Right lung (tissue), 10 donors: ENCODE results near the gene MVK. TPM values are rescaled to one million over a fixed set of nuclear protein-coding genes. Genes with fewer than 3 reads are reported as not detected.

Experiments used
- DNase-seq, 2 donors: peaks; one replicate each; pipeline ENCODE4 v3.0.0-alpha.2; 2013
- long read RNA-seq, 8 donors: transcript quantifications; one replicate each; lab custom pipeline, GENCODE V29; 2026
- polyA plus RNA-seq, 5 donors: library from polyadenylated mRNA; unstranded; fragments of 120-200 nt; gene quantifications; one replicate each; pipeline versions ENCODE4 v1.2.1 to v1.2.3, GENCODE V29; 2013; ENCODE audit warnings: inconsistent platforms in 1 of 5, low replicate concordance in 1 of 5; ENCODE audit not compliant: insufficient read length in 5 of 5, insufficient read depth in 1 of 5

Gene MVK
- polyA plus RNA-seq = 10 to 100 TPM; 12.3 to 22.3 (median 18.1) TPM
- long read RNA-seq, donor 1, transcript MVK-201 (11 exons, 1,956 nt) = major isoform, 6 of 6 reads
- long read RNA-seq, donor 1, partial matches to known transcripts = 0 of 6 reads
- long read RNA-seq, donor 1, other reads (novel, unspliced or antisense) = 0 of 6 reads
- long read RNA-seq, donor 2, full-length matches to known transcripts = 4 of 4 reads
- long read RNA-seq, donor 2, partial matches to known transcripts = 0 of 4 reads
- long read RNA-seq, donor 2, other reads (novel, unspliced or antisense) = 0 of 4 reads
- long read RNA-seq, donor 3, full-length matches to known transcripts = 7 of 7 reads
- long read RNA-seq, donor 3, partial matches to known transcripts = 0 of 7 reads
- long read RNA-seq, donor 3, other reads (novel, unspliced or antisense) = 0 of 7 reads
- long read RNA-seq, donor 4, partial matches to known transcripts = 0 of 2 reads
- long read RNA-seq, donor 4, other reads (novel, unspliced or antisense) = 0 of 2 reads
- long read RNA-seq, donor 5, transcript MVK-201 (11 exons, 1,956 nt) = major isoform, 5 of 7 reads
- long read RNA-seq, donor 5, partial matches to known transcripts = 0 of 7 reads
- long read RNA-seq, donor 5, other reads (novel, unspliced or antisense) = 0 of 7 reads
- long read RNA-seq, donor 6, partial matches to known transcripts = 0 of 4 reads
- long read RNA-seq, donor 6, other reads (novel, unspliced or antisense) = 0 of 4 reads
- long read RNA-seq, donor 7, full-length matches to known transcripts = 11 of 11 reads
- long read RNA-seq, donor 7, partial matches to known transcripts = 0 of 11 reads
- long read RNA-seq, donor 7, other reads (novel, unspliced or antisense) = 0 of 11 reads
- long read RNA-seq, donor 8, partial matches to known transcripts = 0 of 2 reads
- long read RNA-seq, donor 8, other reads (novel, unspliced or antisense) = 0 of 2 reads

DNA sequence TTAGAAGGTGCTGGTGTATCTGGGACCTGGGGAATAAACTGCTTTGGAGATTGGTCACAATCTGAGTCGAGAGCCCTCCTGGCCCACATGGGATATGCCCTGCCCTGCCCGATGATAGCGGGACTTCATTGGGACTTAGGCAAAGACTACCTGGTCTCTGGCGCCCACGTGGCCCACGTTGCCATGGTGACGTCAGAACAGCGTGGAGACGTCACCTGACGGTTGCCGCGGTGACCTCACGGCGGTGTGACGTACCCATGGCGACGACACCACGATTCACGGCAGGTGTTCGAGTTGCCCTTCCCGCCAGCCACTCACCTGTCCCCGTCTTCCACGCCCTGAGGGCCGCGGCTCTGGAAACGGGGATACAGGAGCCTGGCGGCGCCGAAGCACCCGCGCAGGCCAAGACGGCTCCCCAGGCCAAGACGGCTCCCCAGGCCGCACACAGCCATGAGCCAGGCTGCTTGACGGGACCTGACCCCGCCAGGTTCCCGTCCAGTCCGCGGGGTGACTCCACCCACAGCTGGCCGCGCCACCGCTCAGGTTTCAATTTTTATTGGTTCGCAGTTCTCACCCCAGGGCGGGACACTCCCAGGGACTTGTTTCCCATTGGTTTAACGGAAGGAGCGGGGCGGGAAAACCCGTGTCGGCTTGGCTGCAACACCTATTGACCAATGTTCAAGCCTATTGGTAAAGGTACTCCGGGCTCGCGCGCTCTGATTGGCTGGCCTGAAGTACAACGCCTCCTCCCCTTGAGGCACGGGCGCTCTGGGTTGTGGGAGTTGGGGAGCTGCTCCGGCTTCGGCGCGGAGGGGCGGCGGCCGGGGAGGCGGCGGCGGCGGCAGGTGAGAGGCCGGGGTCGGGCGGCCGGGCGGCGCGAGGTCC is at the start of gene MVK, which contains the start of gene MMAB:
Gene MVK (plus strand): TSS at position 766 of the 885 bp plus-strand sequence. CDS start 1,029 bp downstream, outside the sequence.
Gene MMAB (minus strand): TSS at position 476 of the 885 bp plus-strand sequence. CDS start 24 bp downstream, at position 452.
- DNase-seq = peak; percentile 96 to 98

GRCh38 chr12:109524466-109525278 is 48.9 kb upstream of the MVK start:
- DNase-seq = no peak

DNA sequence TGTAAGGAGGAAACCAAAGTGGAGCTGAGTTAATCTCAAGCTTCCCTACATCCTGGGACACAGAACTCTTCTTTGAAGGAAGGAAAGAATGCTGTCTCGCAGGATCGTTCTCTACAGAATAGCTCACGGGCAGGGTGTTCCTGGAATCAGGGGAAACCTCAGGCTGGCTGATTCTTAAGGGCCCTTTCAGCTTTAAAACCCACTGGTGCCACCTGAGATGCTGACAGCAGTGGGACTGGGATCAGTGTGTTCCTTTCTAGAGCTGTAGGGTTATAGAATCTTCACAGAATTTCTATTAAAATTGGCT is 48.4 kb upstream of the MVK start:
- no peak for DNase-seq

GRCh38 chr12:109527489-109528123 is 46.0 kb upstream of the MVK start:
- DNase-seq = no peak

DNA sequence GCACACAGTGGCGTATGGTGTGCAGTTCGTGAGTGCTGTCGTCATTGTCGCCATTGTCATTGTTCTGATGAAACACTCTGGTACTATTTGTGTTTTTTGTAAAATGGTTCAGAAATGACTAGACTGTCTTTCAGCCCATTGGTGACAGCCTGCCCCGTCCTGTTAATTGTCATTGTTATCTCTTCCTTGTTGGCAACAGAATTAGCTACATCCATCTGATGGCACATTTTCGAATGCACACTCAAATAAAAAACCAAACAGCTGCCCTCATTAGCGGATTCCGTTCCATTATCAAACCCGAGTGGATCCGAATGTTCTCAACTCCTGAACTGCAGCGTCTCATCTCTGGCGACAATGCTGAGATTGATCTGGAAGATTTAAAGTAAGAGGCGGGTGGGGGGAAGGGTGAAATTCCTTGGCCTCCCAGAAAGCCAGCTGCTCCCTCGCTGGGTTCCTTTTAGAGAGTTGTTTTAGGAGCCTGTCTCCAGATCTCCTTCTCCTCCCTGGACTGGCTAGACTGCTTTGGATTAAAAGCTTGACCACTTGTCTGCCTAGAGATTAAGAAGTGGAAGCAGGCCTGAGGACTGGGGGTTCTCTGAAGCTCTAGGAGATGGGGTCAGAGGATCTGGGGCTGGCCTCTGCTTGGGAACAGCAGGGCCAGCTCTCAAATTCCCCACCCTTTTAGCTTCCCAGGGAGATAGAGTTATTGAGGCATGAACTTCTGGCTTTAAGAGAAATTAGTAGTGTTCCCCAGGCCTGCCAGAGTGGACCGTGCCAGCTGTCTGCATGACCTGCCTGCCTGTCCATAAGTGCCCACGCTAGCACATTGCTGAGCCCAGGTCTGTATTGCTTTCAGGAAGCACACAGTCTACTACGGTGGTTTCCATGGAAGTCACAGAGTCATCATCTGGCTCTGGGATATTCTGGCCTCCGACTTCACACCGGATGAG is 43.6 kb upstream of the MVK start:
- no peak for DNase-seq

DNA sequence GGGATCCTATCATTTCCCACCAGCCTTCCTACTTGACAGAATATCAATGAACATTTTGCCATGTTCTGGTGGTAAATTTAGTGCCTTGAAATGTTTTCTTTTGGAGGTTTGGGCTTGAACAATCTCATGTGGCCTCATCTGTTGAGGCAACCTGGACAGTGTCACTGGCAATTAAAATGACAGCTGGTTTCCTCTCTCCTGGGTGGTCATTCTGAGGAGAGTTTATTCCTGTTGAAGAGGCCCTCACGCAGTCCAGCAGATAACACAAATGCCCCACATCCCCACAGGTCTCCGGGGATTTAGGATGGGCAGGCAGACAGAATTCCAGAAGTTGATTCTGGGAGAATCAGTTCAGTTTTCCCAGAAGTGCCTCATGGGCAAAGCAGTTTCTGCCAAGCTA is 42.2 kb upstream of the MVK start:
- no peak for DNase-seq

DNA sequence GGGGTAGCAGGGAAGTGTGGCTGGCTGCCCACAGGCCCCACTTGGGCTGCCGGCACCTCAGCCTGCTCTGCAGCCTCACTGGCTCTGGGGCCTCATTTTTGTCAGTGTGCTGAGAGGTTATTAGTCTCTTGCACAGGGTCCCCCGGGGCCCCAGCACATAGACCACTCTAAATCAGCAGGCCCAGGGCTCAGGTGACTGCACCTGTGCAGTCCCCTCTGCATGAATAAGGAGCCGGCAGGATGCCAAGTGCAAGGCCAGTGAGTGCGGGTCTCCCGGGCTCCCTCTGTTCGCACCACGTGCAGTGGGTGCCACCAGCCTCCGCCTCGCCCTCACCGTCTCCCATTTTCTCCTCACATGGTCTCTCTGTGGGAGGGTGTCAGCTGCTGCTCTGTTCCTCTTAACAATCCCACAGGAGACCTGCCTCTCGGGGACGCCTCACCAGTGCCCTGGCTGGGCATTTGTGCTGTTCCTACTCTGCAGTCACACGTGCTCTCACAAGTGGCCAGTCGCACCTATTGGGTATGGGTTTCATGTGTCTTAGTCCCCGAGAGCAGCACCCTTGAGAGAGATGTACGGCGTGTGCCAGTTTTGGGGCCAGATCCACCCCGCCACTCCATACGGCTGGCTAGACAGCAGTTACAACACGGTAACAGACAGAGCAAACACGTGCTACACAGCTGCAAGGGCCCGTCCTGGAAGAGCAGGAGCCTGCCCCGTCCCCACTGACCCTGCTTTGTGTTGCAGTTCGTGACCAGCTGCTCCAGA is 40.7 kb upstream of the MVK start:
- DNase-seq = no peak

DNA sequence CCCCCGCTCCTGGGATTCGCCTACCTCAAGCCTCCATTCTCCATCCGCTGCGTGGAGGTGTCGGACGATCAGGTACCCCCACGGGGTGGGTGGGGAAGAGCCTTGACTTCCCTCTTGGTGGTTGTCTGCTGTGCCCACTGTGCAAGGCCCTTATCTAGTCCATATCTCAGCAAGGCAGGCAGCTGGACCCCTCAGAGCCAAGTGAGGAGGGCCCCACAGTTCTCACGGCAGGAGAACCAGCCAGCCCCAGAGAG is 40.2 kb upstream of the MVK start:
- DNase-seq = no peak

- no peak for DNase-seq
Observed at GRCh38 chr12:109534456-109534855, 39.1 kb upstream of the MVK start.

DNA sequence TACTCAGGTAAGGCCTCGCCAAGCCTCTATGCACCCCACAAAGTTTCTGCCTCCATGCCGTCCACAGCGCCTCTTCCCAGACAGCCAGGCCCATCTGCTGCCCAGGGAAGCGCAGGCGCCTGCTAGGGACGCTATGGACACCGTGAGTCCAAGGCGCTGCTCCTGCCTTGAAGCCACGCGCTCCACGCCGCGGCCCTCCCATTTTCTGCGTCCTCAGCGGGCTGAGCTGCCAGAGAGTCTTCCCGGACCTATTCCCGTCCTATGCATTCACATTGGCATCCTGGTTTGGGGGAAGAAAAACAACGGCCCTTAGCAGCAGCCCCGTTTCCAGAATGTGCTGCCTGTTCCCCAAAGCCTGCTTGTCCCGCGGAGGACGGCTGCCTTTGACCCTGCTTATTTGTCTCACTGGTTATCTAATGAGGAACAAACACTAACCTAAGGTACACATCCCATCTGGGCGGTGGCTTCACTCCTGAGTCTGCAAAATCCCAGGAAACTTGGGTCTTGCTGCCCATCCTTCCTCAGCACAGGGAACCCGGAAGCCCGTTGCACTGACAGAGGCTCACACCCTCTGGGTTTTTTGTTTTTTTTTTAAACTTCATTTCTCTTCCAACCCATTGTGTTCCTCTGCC is 38.2 kb upstream of the MVK start:
- no peak for DNase-seq

- no peak for DNase-seq
Observed at GRCh38 chr12:109535863-109536250, 37.7 kb upstream of the MVK start.

DNA sequence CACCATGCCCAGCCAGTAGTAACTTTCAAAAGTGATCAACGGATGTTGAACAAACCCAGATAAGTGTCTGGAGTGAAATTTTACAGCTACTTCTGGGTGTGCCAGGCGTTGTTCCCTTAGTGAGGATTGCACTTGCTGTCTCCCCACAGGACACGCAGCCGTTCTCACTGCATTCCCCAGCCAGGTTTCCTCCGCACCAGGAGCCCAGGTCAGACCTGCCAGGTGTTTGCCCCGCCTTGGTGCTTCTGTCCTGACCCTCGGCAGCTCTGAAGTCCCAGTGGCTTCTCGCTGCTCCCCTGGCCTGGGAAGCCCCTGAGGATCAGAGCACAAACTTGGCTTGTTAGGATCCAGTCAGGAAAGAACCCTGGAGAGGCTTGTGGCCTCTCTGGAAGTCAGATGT is 36.5 kb upstream of the MVK start:
- DNase-seq = no peak

GRCh38 chr12:109538191-109538863 is 35.3 kb upstream of the MVK start:
- no peak for DNase-seq

DNA sequence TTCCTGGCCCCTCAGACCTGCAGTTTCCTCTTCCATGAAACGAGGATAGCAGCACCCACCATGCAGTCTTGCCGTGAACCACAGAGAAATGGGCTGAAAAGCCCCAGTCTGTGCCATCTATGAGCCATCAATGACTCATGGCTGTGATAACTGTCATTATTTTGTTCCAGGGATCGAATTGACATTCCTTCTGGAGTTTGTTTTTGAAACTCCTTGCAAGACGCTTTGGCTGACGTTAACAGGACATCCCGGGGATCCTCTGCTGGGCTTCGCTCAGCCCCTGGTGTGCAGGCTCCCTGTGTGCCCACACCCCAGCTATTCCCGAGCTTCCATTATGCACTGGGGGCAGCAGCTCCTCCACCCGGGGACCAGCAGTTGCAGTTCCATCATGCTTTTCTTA is 34.1 kb upstream of the MVK start:
- no peak for DNase-seq

DNA sequence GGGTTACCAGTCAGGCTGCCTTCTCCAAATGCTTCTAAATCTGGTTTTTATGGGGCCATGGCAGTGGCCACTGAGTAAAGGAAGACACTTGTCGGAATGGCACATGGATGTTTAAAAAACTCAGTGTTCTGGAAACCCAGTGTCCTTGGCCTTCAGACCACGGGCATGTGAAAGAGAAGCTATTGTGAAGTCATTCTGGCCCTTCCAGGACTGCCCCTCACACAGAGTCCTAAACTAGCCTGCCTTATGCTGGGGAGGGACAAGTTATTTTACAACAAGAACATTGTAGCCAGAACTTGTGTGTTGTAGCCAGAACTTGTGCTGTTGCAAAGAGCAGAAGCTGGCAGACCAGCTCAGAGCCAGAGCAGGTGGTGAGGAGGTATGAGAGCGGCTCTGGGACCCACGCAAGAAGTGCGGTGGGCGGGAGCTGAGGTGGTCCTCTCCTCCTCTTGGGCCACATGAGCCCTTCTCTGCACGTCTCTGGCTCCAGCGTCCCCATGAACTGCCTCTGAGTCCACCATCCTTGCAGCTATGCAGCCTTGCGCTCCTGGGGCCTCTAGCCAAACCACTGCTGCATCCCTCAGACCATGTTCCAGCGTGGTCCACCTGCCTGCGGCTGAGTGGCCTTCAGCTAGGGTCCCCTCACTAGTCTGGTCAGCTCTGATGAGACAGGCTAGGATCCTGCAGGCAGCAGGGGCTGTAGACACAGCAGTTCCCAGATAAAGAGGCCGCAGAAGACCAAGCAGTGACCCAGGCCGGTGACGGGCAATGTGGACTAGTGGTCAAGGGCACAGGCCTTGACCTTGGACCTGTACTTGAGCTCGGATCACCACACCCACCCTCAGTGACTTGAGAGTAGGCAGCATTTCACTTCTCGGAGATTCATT is 32.8 kb upstream of the MVK start:
- DNase-seq = no peak

GRCh38 chr12:109541413-109541726 is 32.2 kb upstream of the MVK start:
- no peak for DNase-seq

DNA sequence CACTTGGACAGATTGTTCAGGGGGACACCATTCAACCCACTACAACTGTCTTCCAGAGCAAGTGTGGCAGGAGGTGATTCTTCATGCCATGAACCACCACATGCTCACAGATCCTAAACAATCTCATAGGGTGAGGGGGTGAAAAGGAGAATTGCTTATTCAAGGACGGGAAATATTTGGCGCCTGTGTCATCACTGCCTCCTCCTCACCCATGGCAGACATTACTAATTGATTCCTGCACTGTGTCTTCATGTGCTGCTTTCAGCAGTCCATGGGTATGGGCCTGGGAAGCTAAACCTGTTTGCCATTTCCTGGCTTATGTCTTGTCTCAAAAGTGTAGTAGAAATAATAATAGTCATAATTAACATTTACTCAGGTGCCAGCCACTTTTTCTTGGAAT is 31.6 kb upstream of the MVK start:
- no peak for DNase-seq
